Adrenal gland (tissue), 12 donors: ENCODE results near the gene FXYD3. TPM values are rescaled to one million over a fixed set of nuclear protein-coding genes. Genes with fewer than 3 reads are reported as not detected.

ENCODE experiments used
- DNase-seq, 7 donors: peaks; one replicate each; pipeline ENCODE4 v3.0.0-alpha.2; 2019 to 2020
- H3K27ac ChIP-seq, 5 donors: fragments of 200-600 bp; sonication (generic) in 4 of 5; 1 replicate in 3 of 5; 2 replicates in 2 of 5; pipeline versions ENCODE4 v1.5.1 to v1.8.0; 2016 to 2020; ENCODE audit warnings: mild to moderate bottlenecking in 1 of 5
- H3K27me3 ChIP-seq: fragments of 200-600 bp; 2 replicates; pipeline ENCODE4 v1.8.0; 2021
- H3K36me3 ChIP-seq, 2 donors: fragments of 200-600 bp; replicated peaks in 1 of 2; 1 replicate in 1 of 2; 2 replicates in 1 of 2; pipeline versions ENCODE4 v1.5.1 to v1.8.0; 2018 to 2022
- H3K4me1 ChIP-seq, 2 donors: fragments of 200-600 bp; replicated peaks in 1 of 2; 1 replicate in 1 of 2; 2 replicates in 1 of 2; pipeline versions ENCODE4 v1.5.1 to v1.8.0; 2018 to 2021
- H3K4me3 ChIP-seq, 4 donors: fragments of 200-600 bp; sonication (generic) in 3 of 4; one replicate each; pipeline ENCODE4 v1.5.1; 2016 to 2018
- H3K9me3 ChIP-seq, 3 donors: fragments of 200-600 bp; sonication (generic) in 1 of 3; replicated peaks in 1 of 3; 1 replicate in 2 of 3; 2 replicates in 1 of 3; pipeline versions ENCODE4 v1.5.1 to v1.8.0; 2016 to 2021
- POLR2A ChIP-seq, 2 donors: fragments of 450-650 bp; IDR thresholded peaks; one replicate each; pipeline ENCODE4 v1.6.1; 2017; ENCODE audit warnings: antibody characterized with exemption in 2 of 2, mild to moderate bottlenecking in 2 of 2, moderate library complexity in 1 of 2
- WGBS, 4 donors: extraction: QIAGEN DNeasy Blood & Tissue Kit in 2 of 4; methylation state at CpG; one replicate each; pipeline versions ENCODE4 v1.1.5 to v1.1.7; 2013 to 2017; 5-methylcytosine and 5-hydroxymethylcytosine counted together
- intact Hi-C, 2 donors: fragments of 100-400 bp; cut with DNase I; formaldehyde crosslinking; loops; one replicate each; pipeline versions ENCODE4 v1.14.1 to v1.15.0; 2022 to 2023
- polyA plus RNA-seq, 3 donors: library from polyadenylated mRNA; stranded (reverse); fragments of 200-250 nt in 2 of 3; fragments of 350-450 nt in 1 of 3; fragmentation: Illumina TruSeq in 1 of 3; extraction: RNeasy Lipid Tissue Mini Kit (QIAGEN cat#74804) in 1 of 3; gene quantifications; one replicate each; pipeline ENCODE4 v1.2.3, GENCODE V29; 2013 to 2014
- total RNA-seq, 9 donors: library from RNA; depleted of rRNA in 4 of 9; stranded (reverse); fragments of >200 nt in 4 of 9; fragments of 120-200 nt in 1 of 9; fragmentation: NEBNext Ultra II Directional in 1 of 9; extraction: Animal tissue kit (Norgen Biotek cat#: 25700) in 1 of 9; gene quantifications; one replicate each; pipeline versions ENCODE4 v1.1.0 to v1.2.4, GENCODE V29; 2013 to 2023
- TF ChIP-seq, protein P1 (sequence below), 6 experiments: fragments of 450-650 bp in 4 of 6; fragments of 200-600 bp in 2 of 6; sonication (generic) in 1 of 6; IDR thresholded peaks; 1 replicate in 5 of 6; 2 replicates in 1 of 6; pipeline versions ENCODE4 v1.5.1 to v1.8.0; 2016 to 2021; ENCODE audit warnings: antibody characterized with exemption in 6 of 6, mild to moderate bottlenecking in 2 of 6, moderate library complexity in 1 of 6
- donor health status: healthy with polysubstance abuse.
- donor health status: Bipolar disorder and iron deficiency.
- donor health status: DM: yes; HTN: yes; CAD: no.
- donor health status: DM: no; HTN: no; CAD: no.
- donor health status: DM: no; HTN: no; CAD: no.
- donor health status: DM: yes; HTN: yes; CAD: no.

FXYD3 gene
- total and polyA plus RNA-seq, 12 donors = 0.34 to 4.6 (median 2.3) TPM; not detected in 4

- Histone ChIP-seq H3K27ac (no peak overlapping the region), H3K27me3 (no peaks in the 10 kb centered on the region), H3K4me3 (no peak overlapping the region), H3K36me3 (no peaks in the 10 kb centered on the region), H3K9me3 (no peaks in the 10 kb centered on the region), H3K4me1 (peaks cover 0 to 30% of the 10 kb centered on the region in 2 donors)
- WGBS, 4 donors = 62 to 73% (median 71%) methylated on average over 7 of the region's 7 CpGs
- DNase-seq = no peak
- TF ChIP-seq POLR2A (IDR thresholded peaks at IDR 0.05) = no peak
- TF ChIP-seq, protein P1, sequence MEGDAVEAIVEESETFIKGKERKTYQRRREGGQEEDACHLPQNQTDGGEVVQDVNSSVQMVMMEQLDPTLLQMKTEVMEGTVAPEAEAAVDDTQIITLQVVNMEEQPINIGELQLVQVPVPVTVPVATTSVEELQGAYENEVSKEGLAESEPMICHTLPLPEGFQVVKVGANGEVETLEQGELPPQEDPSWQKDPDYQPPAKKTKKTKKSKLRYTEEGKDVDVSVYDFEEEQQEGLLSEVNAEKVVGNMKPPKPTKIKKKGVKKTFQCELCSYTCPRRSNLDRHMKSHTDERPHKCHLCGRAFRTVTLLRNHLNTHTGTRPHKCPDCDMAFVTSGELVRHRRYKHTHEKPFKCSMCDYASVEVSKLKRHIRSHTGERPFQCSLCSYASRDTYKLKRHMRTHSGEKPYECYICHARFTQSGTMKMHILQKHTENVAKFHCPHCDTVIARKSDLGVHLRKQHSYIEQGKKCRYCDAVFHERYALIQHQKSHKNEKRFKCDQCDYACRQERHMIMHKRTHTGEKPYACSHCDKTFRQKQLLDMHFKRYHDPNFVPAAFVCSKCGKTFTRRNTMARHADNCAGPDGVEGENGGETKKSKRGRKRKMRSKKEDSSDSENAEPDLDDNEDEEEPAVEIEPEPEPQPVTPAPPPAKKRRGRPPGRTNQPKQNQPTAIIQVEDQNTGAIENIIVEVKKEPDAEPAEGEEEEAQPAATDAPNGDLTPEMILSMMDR (IDR thresholded peaks at IDR 0.05) = no peak
- intact Hi-C loops = no loop called here
Observed at GRCh38 chr19:35120492-35120891, 4.9 kb downstream of the FXYD3 start.

- DNase-seq = no peak
- TF ChIP-seq POLR2A (IDR thresholded peaks at IDR 0.05) = no peak
- TF ChIP-seq, protein P1 (IDR thresholded peaks at IDR 0.05) = no peak
- no peak overlapping the region for H3K27ac ChIP-seq
- no peaks in the 10 kb centered on the region for H3K36me3 ChIP-seq
- intact Hi-C loops = no loop called here
- no peaks in the 10 kb centered on the region for H3K27me3 ChIP-seq
- H3K9me3 ChIP-seq = no peaks in the 10 kb centered on the region
- WGBS, 4 donors = 67 to 86% (median 74%) methylated on average over 7 of the region's 7 CpGs
- H3K4me3 ChIP-seq = no peak overlapping the region
- H3K4me1 ChIP-seq = peaks cover 0 to 30% of the 10 kb centered on the region in 2 donors
Observed at GRCh38 chr19:35120898-35121297, 5.3 kb downstream of the FXYD3 start.

DNA sequence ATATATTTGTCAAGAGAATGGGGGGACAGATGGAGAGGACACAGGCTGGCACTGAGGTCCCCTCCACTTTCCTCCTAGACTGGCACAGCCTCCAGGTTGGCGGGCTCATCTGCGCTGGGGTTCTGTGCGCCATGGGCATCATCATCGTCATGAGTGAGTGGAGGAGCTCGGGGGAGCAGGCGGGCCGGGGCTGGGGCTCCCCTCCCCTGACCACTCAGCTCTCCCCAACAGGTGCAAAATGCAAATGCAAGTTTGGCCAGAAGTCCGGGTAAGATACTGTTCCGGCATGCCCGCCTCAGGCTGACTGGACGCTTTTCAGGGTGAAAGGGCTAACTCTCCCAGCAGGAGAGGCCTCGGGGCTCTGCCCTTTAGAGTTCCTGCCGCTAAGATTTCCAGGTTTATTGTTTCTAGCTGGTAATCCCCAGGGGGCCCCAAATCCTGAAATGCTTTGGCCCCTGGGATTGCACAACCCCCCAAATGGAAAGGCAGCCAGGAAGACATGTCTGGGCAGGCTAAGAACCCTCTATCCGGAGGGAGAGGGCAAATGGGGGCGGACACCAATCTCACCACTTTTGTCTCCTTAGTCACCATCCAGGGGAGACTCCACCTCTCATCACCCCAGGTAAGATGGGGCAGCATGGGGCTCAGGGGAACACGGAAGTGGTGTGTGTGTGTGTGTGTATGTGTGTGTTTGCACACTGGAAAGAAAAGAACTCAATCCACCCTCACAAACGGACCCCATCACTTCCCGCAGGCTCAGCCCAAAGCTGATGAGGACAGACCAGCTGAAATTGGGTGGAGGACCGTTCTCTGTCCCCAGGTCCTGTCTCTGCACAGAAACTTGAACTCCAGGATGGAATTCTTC lies 7.3 kb downstream of the FXYD3 start:
- Histone ChIP-seq H3K4me3 (no peak overlapping the region), H3K9me3 (no peaks in the 10 kb centered on the region), H3K36me3 (no peaks in the 10 kb centered on the region), H3K27me3 (no peaks in the 10 kb centered on the region), H3K27ac (peak overlapping the region in 1 of 5 donors; percentile 74), H3K4me1 (peaks cover 0 to 30% of the 10 kb centered on the region in 2 donors)
- no peak for TF ChIP-seq POLR2A (IDR thresholded peaks at IDR 0.05)
- TF ChIP-seq, protein P1 (IDR thresholded peaks at IDR 0.05) = no peak
- WGBS, 4 donors = 81 to 95% (median 89%) methylated on average over 17 to 19 of the region's 19 CpGs
- intact Hi-C loops = no loop called here
- no peak for DNase-seq

GRCh38 chr19:35123573-35123972 lies 8.0 kb downstream of the FXYD3 start:
- WGBS, 4 donors = 70 to 87% (median 81%) methylated on average over 4 to 5 of the region's 5 CpGs
- Histone ChIP-seq H3K4me1 (peaks cover 0 to 30% of the 10 kb centered on the region in 2 donors), H3K36me3 (no peaks in the 10 kb centered on the region), H3K27ac (peak overlapping the region in 2 of 5 donors; percentile 67 to 74), H3K4me3 (no peak overlapping the region), H3K9me3 (no peaks in the 10 kb centered on the region), H3K27me3 (no peaks in the 10 kb centered on the region)
- DNase-seq = peak in 1 of 7 donors; percentile 41
- no peak for TF ChIP-seq POLR2A (IDR thresholded peaks at IDR 0.05)
- TF ChIP-seq, protein P1 (IDR thresholded peaks at IDR 0.05) = no peak
- intact Hi-C loops = no loop called here
